Measurements from ENCODE around the gene SPEF1. TPM values are rescaled to one million over a fixed set of nuclear protein-coding genes. Genes with fewer than 3 reads are reported as not detected.
A peak's percentile ranks its signal among the peaks of the same experiment; 100 is the strongest.

The SPEF1 gene
- total and polyA plus RNA-seq, 9 donors: 0.43 to 27.9 (median 1.0) TPM; not detected in 3

DNA sequence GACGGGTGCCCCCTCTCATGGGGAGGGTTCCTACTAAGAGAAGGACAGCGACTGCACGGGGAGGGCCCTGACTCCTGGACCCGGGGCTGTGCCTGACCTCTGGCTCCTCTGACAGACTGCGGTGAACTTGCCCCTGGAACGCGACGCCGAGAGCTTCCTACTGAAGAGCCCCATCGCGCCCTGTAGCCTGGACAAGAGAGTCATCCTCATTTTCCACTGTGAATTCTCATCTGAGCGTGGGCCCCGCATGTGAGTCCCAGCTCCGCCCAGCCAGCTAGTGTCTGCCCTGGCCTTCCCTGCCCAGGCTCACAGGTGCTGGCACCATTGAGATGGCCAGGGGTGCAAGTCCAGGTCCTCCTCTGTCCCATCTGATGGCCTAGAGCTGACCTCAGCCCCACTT is 22.0 kb upstream of the SPEF1 start:
- Histone ChIP-seq H3K27ac (no peak overlapping the region), H3K27me3 (no peaks in the 10 kb centered on the region), H3K4me1 (ENCODE audit: insufficient read depth) (peaks cover 16% of the 10 kb centered on the region), H3K9me3 (no peaks in the 10 kb centered on the region), H3K4me3 (no peak overlapping the region), H3K36me3 (no peaks in the 10 kb centered on the region)
- 86 to 95% (median 92%) methylated on average over 14 of the region's 14 CpGs for WGBS, 3 donors
- peak in 1 of 5 donors; percentile 33 for DNase-seq
- TF ChIP-seq, protein P1, sequence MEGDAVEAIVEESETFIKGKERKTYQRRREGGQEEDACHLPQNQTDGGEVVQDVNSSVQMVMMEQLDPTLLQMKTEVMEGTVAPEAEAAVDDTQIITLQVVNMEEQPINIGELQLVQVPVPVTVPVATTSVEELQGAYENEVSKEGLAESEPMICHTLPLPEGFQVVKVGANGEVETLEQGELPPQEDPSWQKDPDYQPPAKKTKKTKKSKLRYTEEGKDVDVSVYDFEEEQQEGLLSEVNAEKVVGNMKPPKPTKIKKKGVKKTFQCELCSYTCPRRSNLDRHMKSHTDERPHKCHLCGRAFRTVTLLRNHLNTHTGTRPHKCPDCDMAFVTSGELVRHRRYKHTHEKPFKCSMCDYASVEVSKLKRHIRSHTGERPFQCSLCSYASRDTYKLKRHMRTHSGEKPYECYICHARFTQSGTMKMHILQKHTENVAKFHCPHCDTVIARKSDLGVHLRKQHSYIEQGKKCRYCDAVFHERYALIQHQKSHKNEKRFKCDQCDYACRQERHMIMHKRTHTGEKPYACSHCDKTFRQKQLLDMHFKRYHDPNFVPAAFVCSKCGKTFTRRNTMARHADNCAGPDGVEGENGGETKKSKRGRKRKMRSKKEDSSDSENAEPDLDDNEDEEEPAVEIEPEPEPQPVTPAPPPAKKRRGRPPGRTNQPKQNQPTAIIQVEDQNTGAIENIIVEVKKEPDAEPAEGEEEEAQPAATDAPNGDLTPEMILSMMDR (IDR thresholded peaks at IDR 0.05): no peak
- TF ChIP-seq EP300 (IDR thresholded peaks at IDR 0.05) (no peak), POLR2A (IDR thresholded peaks at IDR 0.05) (no peak)
- intact Hi-C loops (cut with DNase I): no loop called here

DNA sequence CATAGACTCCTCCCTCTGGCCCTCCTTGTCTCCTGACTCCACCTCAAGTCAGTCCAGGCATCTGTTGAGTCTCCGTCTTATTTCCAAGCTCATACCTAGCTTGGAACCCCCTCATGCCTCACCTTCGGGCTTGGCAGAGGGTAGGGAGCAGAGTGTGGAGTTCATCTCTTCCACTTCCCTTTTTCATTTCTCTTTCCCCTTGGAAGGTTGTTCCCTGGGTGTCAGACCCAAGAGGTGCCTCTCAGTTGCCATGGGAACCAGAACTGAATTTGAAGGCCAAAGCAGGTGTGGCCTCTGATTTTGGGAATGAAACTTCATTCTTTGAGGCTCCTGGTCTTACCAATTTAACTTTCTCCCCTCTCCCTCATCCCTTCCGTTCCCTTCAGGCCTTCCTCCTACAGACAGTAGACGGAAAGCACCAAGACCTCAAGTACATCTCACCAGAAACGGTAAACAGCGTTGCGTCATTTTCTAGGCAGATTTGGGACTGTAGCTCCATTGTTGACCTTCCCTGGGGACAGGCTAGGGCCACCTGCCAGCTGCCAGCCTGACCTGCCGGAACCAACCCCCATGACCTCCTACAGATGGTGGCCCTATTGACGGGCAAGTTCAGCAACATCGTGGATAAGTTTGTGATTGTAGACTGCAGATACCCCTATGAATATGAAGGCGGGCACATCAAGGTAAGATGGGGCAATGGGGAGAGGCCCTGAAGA is 21.4 kb upstream of the SPEF1 start:
- WGBS, 3 donors: 89 to 94% (median 91%) methylated on average over 11 of the region's 11 CpGs
- intact Hi-C loops (cut with DNase I): no loop called here

DNA sequence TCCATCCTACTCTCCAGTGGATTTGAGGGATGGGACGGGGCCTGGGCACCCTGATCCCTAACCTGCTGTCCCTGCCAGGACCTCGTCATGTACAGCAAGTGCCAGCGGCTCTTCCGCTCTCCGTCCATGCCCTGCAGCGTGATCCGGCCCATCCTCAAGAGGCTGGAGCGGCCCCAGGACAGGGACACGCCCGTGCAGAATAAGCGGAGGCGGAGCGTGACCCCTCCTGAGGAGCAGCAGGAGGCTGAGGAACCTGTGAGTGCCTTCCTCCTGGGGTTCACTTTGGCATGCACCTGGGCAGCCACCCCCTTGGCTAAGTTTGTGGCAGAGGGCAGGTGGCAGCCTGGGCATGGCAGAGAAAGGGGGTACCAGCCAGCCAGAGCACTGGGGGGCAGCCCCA is 20.6 kb upstream of the SPEF1 start:
- Histone ChIP-seq H3K27me3 (no peaks in the 10 kb centered on the region), H3K36me3 (no peaks in the 10 kb centered on the region), H3K4me3 (no peak overlapping the region), H3K4me1 (ENCODE audit: insufficient read depth) (peaks cover 6% of the 10 kb centered on the region), H3K27ac (no peak overlapping the region), H3K9me3 (no peaks in the 10 kb centered on the region)
- no peak for TF ChIP-seq EP300 (IDR thresholded peaks at IDR 0.05)
- TF ChIP-seq POLR2A (IDR thresholded peaks at IDR 0.05): no peak
- TF ChIP-seq, protein P1 (IDR thresholded peaks at IDR 0.05): no peak
- DNase-seq: no peak
- WGBS, 3 donors: 93 to 94% (median 93%) methylated on average over 13 of the region's 13 CpGs
- intact Hi-C loops (cut with DNase I): no loop called here

More for the DNA sequence above, 21.4 kb upstream of the SPEF1 start:
- DNase-seq: peak in 1 of 5 donors; percentile 25
- Histone ChIP-seq H3K27me3 (no peaks in the 10 kb centered on the region), H3K4me3 (no peak overlapping the region), H3K27ac (no peak overlapping the region), H3K4me1 (ENCODE audit: insufficient read depth) (peaks cover 14% of the 10 kb centered on the region), H3K9me3 (no peaks in the 10 kb centered on the region), H3K36me3 (no peaks in the 10 kb centered on the region)
- no peak for TF ChIP-seq POLR2A (IDR thresholded peaks at IDR 0.05)
- TF ChIP-seq EP300 (IDR thresholded peaks at IDR 0.05): no peak
- TF ChIP-seq, protein P1 (IDR thresholded peaks at IDR 0.05): no peak

DNA sequence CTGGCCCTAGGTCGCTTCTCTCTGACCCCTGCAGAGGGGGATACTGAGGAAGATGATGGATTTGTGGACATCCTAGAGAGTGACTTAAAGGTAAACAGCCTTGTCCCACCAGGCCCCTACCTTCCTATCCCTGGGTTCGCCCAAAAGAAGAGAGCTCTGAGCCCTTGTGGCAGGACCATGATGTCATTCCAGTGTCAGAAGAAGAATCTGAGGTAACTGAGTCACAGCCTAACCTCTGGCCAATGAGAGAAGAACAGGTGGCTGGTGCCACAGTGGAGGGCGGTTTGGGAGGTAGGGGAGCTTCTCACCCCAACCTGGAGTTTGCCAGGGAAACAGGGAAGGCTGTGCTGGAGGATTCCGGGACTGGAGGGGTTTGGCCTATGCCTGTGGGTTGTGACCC is 20.1 kb upstream of the SPEF1 start:
- no peaks in the 10 kb centered on the region for H3K9me3 ChIP-seq
- DNase-seq: no peak
- TF ChIP-seq, protein P1 (IDR thresholded peaks at IDR 0.05): no peak
- no peak for TF ChIP-seq EP300 (IDR thresholded peaks at IDR 0.05)
- TF ChIP-seq POLR2A (IDR thresholded peaks at IDR 0.05): no peak
- intact Hi-C loops (cut with DNase I): no loop called here
- 85 to 92% (median 91%) methylated on average over 4 of the region's 4 CpGs for whole genome bisulfite sequencing, 3 donors
- no peak overlapping the region for H3K4me3 ChIP-seq
- H3K27ac ChIP-seq: no peak overlapping the region
- H3K4me1 ChIP-seq (ENCODE audit: insufficient read depth): peaks cover 6% of the 10 kb centered on the region
- H3K27me3 ChIP-seq: no peaks in the 10 kb centered on the region
- H3K36me3 ChIP-seq: no peaks in the 10 kb centered on the region
